HG02884 (cell line): ENCODE data around the gene PLXNA2.
A peak's percentile ranks its signal among the peaks of the same experiment; 100 is the strongest.

Source experiments
- ATAC-seq: cut with Tn5 transposase; IDR thresholded peaks from one replicate; pipeline ENCODE4 v1.9.1; 2021; ENCODE audit warnings: mild to moderate bottlenecking, moderate library complexity; ENCODE audit not compliant: unreplicated experiment

The PLXNA2 gene

DNA sequence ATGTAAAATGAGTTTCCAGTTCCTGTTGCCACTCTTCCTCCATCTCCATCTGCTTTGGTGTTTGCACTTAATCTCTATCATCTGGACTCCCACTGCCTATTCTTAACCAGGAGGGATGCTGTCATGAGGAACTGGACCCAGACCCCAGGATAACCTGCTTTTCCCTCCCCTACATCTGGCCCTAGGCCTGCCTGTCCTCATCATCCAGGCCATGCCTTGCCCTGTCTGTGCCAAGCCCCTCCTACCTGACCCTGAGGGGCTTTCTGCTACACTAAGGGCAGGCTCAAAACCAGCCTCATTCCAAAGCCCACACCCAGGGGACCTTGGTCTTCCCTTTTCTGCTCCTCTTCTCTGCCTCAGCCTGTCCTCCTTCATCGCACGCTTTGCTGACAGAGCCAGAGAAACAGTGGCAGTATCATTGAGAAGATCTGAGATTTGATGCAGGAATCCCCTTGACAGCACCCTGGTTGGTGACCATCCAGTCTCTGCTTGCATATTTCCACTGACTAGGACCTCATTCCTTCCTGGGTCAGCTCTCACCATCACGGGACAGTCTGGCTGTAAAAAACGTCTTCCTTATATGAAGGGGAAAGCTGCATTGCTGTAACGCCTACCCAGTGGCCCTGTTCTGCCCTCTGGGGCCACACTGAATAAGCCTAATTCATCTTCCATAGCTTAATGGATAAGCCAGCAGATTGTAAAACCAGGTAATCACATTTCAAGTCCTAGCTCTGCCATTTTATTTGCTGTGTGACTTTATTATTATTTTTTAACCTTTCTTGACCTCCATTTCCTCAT lies 38.8 kb downstream of the PLXNA2 start:
- no peak for ATAC-seq

DNA sequence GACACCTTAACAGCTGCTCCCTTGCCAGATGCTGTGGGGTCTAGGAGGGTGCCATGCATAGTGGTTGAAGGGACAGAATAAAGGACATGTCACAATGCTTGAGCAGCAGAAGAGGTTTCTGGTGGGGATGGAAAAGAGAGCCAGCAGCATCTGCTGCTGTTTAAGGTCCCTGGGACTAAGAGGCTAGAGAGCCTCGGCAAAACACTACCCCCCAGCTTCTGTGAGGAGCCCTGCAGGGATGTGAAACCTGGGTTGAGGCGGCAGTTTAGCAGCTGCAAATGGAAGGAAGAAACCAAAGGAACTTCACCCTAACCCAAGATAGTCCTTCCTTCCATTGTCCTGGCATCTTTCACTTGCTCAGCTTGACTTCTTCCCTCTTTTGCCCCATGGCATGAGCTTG lies 39.4 kb downstream of the PLXNA2 start:
- ATAC-seq = no peak

DNA sequence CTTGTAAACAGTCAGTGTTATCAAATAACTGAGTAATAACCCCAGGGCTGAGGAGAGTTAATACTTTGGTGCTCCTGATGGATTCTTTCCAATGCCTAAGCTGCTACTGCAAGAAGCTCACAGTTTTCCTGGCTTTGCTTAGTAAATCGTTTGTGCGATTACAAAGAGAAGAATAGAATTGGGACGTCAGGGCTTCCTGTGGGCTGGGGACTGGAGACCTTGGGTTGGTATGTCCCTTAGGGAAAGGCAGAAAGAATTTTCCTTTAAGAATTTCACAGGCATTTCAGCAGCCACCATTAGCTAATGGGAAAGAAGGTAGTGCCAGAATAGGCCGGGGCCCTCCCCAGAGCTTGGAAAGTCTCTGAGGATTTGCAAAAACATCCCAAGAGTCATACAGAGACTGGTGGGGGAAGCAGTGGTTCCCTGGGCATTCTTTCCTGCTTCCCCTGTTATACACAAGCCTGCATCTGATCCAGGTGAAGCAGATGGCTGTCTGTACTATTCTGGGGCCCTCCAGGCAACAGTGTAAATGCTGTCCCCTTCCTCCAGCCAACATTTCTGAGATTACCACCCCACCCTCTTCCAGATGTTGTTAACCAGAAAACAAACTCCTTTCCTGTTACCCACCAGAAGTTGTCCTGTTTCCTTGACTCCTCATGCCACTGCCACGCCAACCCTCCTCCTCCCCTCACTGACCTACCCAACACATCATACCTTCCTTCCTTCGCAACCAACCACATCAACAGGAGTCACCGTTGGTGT lies 40.2 kb downstream of the PLXNA2 start:
- no peak for ATAC-seq

DNA sequence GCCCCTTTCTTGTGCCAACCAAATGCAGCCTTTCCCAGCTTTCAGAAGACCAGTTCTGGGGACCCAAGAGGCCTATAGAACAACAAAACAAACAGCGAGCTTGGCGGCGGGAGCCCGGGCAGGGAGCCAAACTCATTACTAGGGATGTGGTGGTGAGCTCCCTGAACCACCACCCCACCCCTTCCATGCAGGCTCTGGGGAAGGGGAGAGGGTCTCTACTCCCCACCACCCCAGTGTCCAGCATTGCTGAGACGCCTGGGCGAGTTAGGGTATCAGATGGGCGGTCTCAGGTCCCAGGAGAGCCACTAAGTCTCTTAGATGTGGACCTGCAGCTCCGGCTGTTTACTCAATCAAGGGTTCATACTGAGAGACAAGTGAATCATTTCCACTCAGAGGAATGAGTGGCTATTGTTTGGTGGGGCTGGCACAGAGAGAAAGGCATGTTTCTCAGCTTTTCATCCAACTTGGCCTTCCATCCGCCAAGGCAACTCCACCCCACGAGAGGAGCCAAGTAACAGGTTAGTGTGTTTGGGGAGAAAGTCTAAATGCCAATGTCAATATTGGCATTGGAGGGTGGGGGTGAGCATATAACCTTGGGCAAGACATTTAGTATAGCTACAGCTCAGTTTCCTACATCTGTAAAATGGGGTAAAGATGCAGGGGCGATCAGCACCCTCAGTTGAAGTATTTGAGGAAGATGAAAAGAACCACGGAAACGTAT lies 40.9 kb downstream of the PLXNA2 start:
- no peak for ATAC-seq

DNA sequence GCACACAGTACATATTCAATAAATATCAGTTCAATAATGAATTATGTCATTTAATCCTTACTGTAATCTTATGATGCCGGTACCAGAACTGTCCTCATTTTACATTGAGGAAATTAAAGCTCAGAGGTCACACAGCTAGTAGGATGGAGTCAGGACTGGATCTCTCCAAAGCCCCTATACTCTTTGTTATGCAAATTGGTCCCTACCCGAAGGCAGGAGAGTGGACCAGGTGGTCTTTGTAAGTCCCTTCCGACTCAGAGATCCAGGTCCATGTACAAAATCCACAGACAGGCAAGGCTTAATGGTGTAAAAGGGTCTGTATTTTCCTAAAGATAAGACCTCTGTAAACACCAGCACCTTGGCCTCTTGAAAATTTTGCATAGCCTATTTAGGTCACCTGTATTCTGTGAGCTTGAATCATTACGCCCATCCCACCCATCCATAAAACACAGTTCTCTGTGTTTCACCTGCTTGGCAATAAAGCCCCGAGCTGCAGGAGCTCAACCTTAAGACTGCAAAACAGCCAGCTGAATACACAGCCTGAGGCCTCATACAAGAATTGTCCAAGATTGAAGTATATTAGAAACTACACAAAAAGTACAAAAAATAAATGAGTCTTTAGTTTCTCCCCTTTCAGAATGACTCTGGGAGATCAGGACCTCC lies 41.7 kb downstream of the PLXNA2 start:
- no peak for ATAC-seq

DNA sequence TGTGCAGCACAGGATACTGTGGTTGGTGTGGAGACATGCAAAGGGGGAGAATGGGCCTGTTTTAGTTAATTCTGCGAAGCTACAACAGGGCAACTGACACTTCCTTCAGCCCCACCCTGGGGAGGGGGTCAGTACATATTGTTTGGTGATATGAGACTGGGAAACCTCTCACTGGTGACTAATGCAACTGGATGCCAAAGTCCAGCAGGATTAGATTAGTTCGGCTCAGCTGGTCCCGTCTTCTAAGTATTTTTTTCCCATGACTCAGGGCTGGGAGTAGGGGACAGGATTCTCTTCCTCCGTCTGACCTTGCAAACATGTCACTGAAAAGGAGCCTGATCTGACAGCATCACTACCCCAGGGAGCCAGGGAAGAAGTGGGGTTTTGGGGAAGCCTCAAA lies 43.0 kb downstream of the PLXNA2 start:
- no peak for ATAC-seq

DNA sequence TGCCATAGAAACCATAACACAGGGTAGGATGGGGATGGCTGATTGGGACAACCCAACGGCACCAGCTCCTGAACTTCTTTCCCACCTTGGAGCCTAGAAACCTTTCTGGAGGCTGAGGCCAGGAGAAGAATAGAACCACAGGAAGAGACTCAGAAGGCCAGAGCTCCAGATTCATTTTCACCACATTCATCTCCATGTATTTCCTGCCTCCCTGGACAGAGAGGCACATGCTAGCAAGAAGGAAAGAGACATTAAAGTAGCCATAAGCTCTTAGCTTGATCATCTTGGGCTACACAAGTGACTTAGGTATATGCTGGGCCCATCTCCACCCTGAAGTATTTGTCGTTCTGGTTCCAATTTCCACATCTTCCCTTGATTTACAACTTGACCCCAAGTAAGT lies 44.1 kb downstream of the PLXNA2 start:
- ATAC-seq = no peak

DNA sequence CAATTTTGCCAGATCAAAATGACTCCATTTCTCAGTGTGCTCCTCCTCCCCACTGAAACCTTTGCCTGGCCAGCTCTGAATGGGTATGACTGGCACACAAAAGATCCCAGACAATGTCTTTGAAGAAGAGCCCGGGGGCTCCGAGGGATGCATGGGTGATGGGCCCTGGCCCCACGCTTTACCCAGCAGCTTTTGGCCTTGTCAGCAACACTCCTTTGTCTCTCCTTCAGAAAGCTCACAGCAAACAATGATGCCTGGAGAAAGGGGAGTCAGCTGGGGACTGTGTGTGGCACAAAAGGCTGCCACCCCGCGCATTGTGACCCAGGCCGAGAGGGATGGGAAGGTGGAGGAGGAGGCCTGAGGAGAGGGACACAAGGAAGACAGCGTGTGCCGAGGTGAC lies 45.9 kb downstream of the PLXNA2 start:
- ATAC-seq = no peak

DNA sequence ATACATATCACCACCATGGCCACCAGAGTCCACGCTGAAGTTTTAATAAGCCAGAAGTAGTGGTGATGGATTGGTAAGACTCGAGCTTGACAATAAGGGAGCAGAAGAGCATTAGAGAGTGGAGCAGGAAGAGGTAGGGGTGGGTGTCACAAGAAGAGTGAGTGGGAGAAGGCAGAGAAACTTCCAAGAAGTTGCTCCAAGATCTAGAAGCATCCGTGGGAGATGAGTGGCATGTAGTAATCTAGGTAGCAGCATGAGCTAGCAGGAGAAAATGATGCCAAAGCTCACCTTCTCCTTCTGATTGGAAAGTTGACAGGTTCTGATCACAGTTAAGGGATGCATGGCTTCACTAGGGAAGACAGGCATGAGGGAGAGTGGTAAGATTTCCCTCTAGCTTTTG lies 49.2 kb downstream of the PLXNA2 start:
- no peak for ATAC-seq

DNA sequence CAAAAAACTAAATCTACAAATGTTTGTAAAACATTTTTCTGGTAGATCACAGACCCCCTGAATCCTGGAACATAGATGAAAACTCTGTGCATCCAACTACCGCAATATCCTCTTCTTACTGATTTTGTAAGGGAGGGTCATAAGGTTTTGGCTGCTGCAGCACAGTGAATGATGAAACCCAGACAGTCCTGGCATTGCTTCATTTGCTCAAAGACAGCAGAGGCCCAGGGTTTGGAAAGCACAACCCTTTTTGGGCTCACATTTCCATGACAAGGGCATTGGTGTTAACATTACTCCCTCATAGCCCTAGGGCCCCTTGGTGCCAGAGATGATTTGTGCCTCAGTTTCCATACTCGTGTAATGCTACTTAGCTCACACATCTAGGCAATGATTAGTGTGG lies 51.2 kb downstream of the PLXNA2 start:
- no peak for ATAC-seq

DNA sequence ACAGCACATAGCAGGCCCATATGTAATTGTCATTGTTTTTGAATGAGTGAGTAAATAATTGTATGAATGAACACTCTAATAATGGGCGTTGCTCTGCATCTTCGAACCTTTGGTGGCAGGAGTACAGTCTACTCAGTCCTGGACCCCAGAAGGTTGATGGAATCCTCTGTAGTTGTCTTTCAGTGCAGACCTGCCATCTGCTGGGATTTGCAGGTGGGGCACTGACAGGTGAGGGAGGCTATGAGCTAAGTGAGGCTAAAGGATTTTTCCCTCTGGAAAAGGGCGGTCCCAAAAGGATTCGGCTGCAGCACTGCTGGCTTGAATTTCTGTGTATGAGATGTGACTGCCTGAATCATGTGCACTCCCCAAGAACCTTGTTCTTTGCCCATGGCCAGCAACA lies 53.4 kb downstream of the PLXNA2 start:
- ATAC-seq = no peak

DNA sequence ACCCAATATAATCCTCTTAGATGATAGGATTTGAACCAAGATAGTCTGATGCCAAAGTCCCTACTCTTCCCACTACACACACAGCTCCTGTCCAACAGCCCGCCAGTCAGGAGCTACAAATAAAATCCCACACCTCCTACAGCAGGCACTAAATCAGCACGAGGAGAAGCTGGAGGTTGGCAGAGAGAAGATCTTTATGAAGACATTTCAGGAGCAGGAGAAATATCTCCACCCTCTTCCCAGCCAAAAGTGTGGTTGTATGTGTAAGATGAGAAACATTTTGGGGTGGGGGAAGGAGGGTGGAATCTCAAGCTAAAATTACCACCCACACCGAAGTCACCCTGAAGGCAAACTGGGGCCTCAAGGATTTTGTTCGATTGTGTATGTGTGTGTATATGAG lies 54.5 kb downstream of the PLXNA2 start:
- ATAC-seq = no peak

DNA sequence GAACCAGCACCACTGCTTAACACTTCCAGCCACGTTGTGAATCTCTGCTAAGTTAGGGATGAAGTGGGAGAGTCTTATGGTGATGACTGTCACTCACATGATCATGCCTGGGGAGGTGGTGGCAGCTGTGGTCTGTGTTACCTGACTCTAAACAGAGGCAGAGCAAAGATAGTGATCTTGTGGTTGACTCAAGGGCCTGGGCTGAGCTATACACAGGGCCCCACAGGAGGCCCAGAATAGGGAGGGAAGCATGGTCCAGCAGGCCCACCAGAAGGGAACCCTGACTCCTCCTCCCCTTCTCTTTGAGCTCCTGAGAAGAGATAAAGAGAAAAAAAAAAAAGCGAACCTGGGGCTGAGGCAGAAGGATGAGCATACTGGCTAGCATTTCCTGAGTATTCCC lies 55.0 kb downstream of the PLXNA2 start:
- ATAC-seq = peak; percentile 58

DNA sequence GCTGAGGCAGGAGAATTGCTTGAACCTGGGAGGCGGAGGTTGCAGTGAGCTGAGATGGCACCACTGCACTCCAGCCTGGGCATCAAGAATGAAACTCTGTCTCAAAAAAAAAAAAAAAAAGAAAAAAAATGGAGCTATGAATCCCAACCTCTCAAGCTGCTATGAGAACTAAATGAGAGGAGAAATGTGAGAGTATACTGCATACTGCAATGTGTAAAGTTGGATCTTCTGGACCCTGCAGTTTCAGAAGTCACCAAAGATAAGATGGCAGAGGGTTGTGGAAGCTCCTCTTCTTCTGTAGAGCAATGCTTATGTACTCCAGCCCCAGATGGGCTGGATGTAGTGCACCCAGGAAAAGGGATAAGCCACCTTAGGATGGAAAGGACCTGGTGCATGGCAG lies 55.6 kb downstream of the PLXNA2 start:
- ATAC-seq = no peak

DNA sequence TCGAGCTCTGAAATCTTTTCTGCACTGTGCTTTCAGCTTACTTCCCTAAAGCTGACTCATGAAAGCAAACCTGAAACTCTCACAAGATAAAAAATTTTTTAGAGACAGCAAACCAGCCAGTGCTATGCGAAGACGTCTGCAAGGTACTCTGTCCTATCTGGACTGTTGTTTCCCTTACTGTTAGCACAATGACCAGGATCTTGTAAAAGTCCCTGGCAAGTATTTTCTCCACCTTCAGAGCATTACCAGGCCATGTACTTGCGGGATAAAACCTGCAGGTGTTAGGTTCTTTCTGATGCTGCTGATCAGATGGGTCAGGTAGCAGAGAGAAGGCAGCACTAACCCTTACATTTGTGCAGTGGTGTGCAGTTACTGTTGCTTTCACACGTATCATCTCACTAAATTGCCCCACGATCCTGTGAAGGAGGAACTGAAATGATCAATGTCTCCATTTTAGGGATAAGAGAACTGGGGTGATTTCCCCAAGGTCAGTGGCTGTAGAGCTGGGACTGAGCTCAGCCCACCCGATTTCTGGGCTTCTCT lies 56.6 kb downstream of the PLXNA2 start:
- ATAC-seq = peak; percentile 69

DNA sequence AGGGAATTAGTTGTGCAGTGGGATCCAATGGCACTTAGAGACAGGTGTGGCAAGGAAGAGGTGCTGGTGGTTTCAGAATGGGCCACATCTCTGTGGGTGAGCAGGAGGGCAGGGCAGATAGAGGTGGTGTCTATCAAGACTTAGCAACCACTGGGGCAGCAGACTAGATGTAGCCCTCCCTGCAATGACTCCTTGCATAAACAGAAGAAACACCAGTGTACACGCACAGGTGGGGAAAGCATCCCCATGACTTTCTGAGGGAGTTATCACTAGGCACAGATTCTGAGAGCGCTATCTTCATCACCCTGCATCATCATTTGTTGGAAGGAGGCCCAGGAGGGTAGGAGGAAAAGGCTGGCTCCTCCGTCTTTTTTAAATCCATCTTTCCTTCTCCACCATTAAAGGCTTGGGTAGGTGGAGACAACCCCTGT lies 58.4 kb downstream of the PLXNA2 start:
- ATAC-seq = no peak

DNA sequence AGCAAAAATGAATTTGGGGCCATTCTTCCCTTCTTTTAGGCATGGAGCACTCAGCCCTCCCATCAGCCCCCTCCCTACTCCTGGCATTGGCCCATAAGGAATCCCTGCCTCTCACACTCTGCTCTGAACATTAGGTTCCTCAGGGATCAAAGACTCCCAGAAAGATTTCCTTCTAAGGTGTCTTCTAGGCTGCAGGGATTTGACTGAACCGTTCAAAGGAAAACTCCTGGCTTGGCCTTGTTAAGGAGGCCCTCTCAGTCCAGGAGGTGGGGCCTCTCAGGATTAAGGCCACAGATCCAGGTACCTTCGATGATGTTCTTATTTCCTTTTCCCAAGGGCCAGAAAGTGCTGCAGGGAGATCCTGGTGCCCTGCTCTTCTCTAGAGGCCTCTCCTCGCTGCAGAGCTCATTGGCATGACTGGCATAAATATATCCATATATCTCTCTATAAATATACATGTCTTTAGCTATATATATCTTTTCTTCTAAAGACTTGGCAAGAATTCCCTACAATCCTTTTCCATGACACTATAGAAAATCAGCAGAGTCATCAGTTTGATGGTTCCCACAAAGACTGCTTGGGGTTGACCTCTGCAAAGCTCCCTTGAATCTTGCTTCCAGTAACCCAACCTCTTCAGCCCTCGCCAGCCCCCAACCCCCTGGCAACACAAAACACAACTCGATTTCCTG lies 59.1 kb downstream of the PLXNA2 start:
- ATAC-seq = no peak

DNA sequence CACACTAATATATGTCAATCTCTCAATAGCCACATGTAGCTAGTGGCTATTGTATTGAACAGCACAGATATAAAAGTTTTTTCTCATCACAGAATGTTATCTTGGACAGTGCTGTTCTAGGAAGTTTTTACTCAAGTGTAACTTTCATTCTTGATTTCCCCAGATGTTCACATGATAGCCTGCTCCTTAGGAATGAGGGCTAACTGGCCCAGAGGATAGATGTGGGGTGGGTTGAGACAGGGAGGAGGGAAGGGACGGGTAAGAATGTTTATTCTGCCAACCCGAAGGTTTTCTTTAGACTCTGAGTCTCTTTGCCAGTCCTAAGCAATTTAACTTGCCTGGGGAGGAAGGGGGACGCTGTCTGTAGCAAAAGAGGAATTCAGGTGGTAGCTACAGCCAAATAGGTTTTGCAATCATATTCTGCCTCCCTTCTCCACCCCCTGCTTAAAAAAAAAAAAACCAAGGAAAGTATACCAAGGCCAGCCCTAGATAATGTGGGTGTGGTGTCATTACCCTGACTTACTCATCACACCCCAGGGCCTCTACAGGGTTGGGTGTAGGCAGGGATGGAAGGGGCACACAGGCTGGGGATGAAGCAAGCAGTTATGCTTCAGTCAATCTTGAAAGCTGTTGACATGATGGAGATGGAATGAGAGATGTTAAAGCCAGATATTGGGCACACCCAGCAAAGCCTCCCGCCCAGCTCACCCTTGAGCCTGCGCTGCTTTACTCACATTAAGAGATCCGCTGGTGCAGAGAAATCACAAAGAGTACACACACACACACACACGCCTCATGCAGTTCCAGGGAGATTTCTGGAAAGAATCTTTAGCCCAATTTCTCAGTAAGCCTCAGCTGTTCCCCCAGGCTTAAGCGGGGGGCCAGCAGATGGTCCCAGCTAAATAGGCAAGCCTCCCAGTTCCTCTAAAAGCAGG lies 59.9 kb downstream of the PLXNA2 start:
- ATAC-seq = no peak
